ENCODE results near the gene ZCRB1. TPM values are rescaled to one million over a fixed set of nuclear protein-coding genes. Genes with fewer than 3 reads are reported as not detected.

ZCRB1 gene
- total and polyA plus RNA-seq, 7 donors: 25.0 to 63.1 (median 38.4) TPM

- DNase-seq: no peak
- Histone ChIP-seq H3K4me1 (no peaks in the 10 kb centered on the region), H3K36me3 (no peaks in the 10 kb centered on the region), H3K4me3 (no peak overlapping the region), H3K9me3 (no peaks in the 10 kb centered on the region), H3K27ac (no peak overlapping the region), H3K27me3 (no peaks in the 10 kb centered on the region)
- intact Hi-C loops (cut with DNase I): no loop called here
- 83 to 90% methylated on average over 15 of the region's 15 CpGs for WGBS, 2 donors
- TF ChIP-seq CTCF (IDR thresholded peaks at IDR 0.05) (no peak), POLR2A (IDR thresholded peaks at IDR 0.05) (no peak), POLR2AphosphoS5 (IDR thresholded peaks at IDR 0.05) (no peak), EP300 (IDR thresholded peaks at IDR 0.05) (no peak)
Measured at GRCh38 chr12:42267413-42268190, 58.3 kb downstream of the ZCRB1 start.

- Histone ChIP-seq H3K4me3 (no peak overlapping the region), H3K36me3 (no peaks in the 10 kb centered on the region), H3K27me3 (no peaks in the 10 kb centered on the region), H3K27ac (no peak overlapping the region), H3K9me3 (no peaks in the 10 kb centered on the region), H3K4me1 (no peaks in the 10 kb centered on the region)
- no peak for TF ChIP-seq POLR2A (IDR thresholded peaks at IDR 0.05)
- no peak for TF ChIP-seq POLR2AphosphoS5 (IDR thresholded peaks at IDR 0.05)
- no peak for TF ChIP-seq EP300 (IDR thresholded peaks at IDR 0.05)
- no peak for TF ChIP-seq CTCF (IDR thresholded peaks at IDR 0.05)
- no peak for DNase-seq
- WGBS, 2 donors: 92 to 95% methylated on average over 17 of the region's 17 CpGs
- intact Hi-C loops (cut with DNase I): no loop called here
Measured at GRCh38 chr12:42266579-42267230, 59.2 kb downstream of the ZCRB1 start.

- 81 to 85% methylated on average over 2 of the region's 2 CpGs for WGBS, 2 donors
- DNase-seq: no peak
- Histone ChIP-seq H3K27me3 (no peaks in the 10 kb centered on the region), H3K9me3 (no peaks in the 10 kb centered on the region), H3K4me1 (no peaks in the 10 kb centered on the region), H3K36me3 (no peaks in the 10 kb centered on the region), H3K27ac (no peak overlapping the region), H3K4me3 (no peak overlapping the region)
- intact Hi-C loops (cut with DNase I): no loop called here
- TF ChIP-seq POLR2A (IDR thresholded peaks at IDR 0.05): no peak
- no peak for TF ChIP-seq POLR2AphosphoS5 (IDR thresholded peaks at IDR 0.05)
Measured at GRCh38 chr12:42262271-42262670, 63.6 kb downstream of the ZCRB1 start.

Small RNAs within 50 kb of the gene (small RNA-seq; reads per million reads assigned to genes)
- gene MIR7851 (0 reads per million in 3 donors), gene RF00090 (0 reads per million in 3 donors)

Other genes starting within 250 kb of the ZCRB1 start
- 10 to 100 TPM in 3 of 4 donors, 1 to 10 TPM in 1; 8.8 to 14.3 (median 11.5) TPM for gene GXYLT1, start 181.2 kb downstream of the ZCRB1 start, total RNA-seq
- gene GXYLT1, start 181.2 kb downstream of the ZCRB1 start, polyA plus RNA-seq: 1 to 10 TPM in 2 of 3 donors, under 1 TPM in 1; 0.92 to 2.8 (median 1.2) TPM
- gene YAF2, start 87.8 kb downstream of the ZCRB1 start, total RNA-seq: 10 to 100 TPM; 29.6 to 52.8 (median 43.1) TPM
- gene YAF2, start 87.8 kb downstream of the ZCRB1 start, polyA plus RNA-seq: 10 to 100 TPM in 2 of 3 donors, 1 to 10 TPM in 1; 8.6 to 12.6 (median 12.5) TPM
- 10 to 100 TPM; 52.3 to 66.7 (median 59.3) TPM for gene PPHLN1, start 73 bp upstream of the ZCRB1 start, total RNA-seq
- gene PPHLN1, start 73 bp upstream of the ZCRB1 start, polyA plus RNA-seq: 10 to 100 TPM; 25.2 to 33.4 (median 27.0) TPM